COLO668 (cell line): ENCODE data around the gene ETHE1.
"Not testable (repeated sequence)": the region's sequence is repeated elsewhere in the genome, so short reads cannot be mapped to it uniquely, and the experiment has no call there.

Source experiments
- DNase-seq: peaks from one replicate; lab custom pipeline; 2025; ENCODE audit not compliant: unreplicated experiment; lab: John Stamatoyannopoulos, UW

ETHE1 gene

GRCh38 chr19:43524922-43525835 lies 1.8 kb downstream of the ETHE1 start:
- peak; percentile 2 for DNase-seq

DNA sequence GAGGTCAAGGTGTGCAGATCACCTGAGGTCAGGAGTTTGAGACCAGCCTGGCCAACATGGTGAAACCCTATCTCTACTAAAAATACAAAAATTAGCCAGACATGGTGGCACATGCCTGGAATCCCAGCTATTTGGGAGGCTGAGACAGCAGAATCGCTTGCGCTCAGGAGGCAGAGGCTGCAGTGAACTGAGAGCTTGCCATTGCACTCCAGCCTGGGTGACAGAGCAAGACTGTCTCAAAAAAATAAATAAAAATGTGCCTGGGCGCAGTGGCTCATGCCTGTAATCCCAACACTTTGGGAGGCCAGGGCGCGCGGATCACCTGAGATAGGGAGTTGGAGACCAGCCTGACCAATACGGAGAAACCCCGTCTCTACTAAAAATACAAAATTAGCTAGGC lies 3.3 kb downstream of the ETHE1 start:
- not testable (repeated sequence) for DNase-seq

- no peak for DNase-seq
These were observed 4.1 kb downstream of the ETHE1 start for GRCh38 chr19:43522929-43523328.

GRCh38 chr19:43519436-43520088 lies 7.4 kb downstream of the ETHE1 start:
- DNase-seq = peak; percentile 80

DNA sequence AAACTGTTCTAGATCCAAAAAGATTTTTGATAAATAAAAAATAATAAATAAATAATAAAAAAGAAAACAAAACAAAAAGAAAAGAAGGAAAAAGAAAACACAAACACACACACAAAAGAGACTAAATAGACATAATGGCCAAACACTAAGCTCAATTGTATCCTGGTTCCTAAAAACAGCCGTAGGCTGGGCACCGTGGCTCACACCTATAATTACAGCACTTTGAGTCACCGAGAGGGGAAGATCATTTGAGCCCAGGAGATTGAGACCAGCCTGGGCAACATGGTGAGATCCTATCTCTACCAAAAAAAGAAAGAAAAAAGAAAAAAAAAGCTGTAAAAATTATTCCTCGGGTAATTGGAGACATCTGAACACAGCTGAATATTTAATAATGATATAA lies 8.9 kb downstream of the ETHE1 start:
- DNase-seq = no peak

DNA sequence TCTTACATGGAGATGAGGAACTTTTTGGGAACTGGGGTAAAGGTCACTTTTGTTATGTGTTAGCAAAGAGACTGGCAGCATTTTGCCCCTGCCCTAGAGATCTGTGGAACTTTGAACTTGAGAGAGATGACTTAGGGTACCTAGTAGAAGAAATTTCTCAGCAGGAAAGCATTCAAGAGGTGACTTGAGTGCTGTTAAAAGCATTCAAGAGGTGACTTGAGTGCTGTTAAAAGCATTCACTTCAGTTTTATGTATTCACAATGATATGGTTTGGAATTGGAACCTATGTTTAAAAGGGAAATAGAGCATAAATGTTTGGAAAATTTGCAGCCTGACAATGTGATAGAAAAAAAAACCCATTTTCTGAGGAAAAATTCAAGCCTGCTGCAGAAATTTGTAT lies 14.6 kb downstream of the ETHE1 start:
- DNase-seq = not testable (repeated sequence)

- DNase-seq = no peak
These were observed 15.7 kb downstream of the ETHE1 start for GRCh38 chr19:43511324-43511723.

DNA sequence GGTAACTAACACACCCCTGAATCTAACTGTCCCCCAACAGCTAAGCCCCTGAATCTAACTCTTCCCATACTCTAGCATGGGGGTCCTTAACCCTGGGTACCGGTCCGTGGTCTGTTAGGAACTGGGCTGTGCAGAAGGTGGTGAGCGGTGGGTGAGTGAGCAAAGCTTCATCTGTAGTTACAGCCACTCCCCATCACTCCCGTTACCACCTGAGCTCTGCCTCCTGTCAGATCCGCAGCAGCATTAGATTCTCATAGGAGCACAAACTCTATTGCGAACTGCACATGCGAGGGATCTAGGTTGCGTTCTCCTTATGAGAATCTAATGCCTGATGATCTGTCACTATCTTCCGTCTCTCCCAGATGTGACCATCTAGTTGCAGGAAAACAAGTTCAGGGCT lies 16.3 kb downstream of the ETHE1 start:
- DNase-seq = no peak

DNA sequence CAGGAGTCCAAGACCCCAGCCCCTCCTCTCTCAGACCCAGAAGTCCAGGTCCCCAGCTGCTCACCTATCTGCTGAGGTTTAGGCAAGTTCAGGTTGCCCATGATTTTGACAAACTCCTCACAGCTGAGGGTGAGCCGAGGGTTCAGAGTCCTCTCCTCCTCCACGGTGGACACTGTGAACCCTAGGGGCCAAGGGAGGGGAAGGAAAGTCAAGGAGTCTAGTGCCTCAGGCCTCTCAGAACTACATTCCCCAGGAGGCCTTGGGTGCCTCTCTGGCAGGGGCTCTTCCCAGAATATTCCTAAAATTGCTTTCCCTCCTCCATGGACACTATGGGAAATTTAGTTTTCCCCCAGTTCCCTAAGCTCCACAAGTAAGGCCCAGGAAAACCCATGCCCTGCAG lies 19.1 kb downstream of the ETHE1 start:
- no peak for DNase-seq

GRCh38 chr19:43506629-43507028 lies 20.4 kb downstream of the ETHE1 start:
- DNase-seq = no peak

DNA sequence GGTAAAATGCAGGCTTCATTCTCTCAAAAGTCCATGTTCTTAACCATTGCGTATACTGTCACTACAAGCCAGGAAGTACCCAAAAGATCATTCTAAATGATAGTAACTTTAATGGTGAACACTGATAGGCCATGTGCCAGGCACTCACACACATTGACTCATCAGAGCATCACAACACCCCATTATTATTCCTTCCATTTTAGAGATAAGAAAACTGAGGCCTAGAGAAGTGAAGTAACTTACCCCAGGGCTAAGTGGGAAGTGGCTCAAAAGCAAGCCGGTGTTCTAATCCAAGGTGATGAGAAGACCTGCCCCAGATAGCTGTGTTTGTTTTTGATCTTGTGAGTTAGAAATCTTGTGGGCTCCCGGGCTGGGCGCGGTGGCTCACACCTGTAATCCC lies 21.1 kb downstream of the ETHE1 start:
- DNase-seq = no peak

GRCh38 chr19:43505186-43505456 lies 21.9 kb downstream of the ETHE1 start:
- no peak for DNase-seq

- DNase-seq = peak; percentile 29
These were observed 22.4 kb downstream of the ETHE1 start, which contains the start of gene PHLDB3 for GRCh38 chr19:43504426-43505185. PHLDB3 (minus strand) TSS chr19:43504746; CDS start chr19:43504118, 628 bp downstream.

- DNase-seq = peak; percentile 62
These were observed 23.2 kb downstream of the ETHE1 start for GRCh38 chr19:43503501-43504425.

GRCh38 chr19:43502419-43502976 lies 24.5 kb downstream of the ETHE1 start:
- no peak for DNase-seq

DNA sequence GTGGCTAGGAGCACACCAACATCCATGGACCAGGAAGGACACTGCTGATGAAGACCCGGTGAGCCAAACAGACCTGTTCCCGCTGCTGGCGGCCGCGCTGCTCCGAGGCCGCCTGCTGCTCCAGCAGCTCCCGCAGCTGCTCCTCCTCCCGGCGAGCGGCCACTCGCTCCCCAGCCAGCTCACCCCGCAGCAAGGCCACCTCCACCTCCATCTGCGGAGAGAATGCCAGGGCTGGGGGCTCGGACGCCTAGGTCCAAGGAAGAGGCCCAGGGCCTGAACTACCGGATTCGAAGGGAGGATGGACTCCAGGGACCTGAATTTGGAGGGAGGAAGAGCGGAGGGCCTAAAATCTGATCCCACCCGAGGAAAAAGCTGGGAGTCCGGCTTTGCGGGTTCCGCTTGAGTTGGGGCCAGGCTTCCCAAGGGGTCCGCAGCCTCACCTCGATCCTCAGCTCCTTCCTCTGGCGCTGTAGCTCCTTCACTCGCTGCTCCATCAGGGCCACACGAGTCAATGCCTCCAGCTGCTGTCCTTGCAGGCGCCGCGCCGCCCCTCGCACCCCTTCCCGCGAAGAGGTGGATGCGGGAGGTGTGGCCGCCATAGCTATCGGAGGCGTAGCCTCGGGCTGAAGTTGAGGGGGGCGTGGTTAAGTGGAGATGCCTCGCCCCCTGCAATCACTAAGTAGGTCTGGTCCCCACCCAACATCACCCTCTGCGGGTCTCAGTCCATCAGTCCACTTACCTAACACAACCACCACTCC lies 25.2 kb downstream of the ETHE1 start:
- no peak for DNase-seq

GRCh38 chr19:43499042-43499441 lies 28.0 kb downstream of the ETHE1 start:
- DNase-seq = no peak

GRCh38 chr19:43498233-43498842 lies 28.7 kb downstream of the ETHE1 start:
- no peak for DNase-seq

DNA sequence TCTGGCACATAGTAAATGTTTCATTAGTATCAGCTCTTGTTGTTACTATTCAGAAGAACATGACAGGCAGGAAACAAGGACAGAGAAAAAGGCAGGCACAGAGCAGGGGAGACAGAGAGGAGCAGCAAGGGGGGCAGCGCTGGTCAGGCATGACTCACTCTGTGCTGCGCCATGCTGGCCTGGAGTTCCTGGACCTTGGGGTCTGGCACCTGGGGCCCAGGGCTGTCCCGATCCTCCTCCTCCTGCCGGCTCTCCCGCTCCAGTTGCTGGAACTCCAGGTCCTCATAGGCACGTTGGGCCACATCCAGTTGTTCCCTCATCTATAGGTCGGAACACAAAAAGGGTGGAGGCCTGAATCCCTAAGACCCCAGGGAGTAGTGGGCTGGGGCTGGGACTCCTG lies 30.0 kb downstream of the ETHE1 start:
- DNase-seq = no peak
